ENCODE results near the gene RPL18. TPM values are rescaled to one million over a fixed set of nuclear protein-coding genes. Genes with fewer than 3 reads are reported as not detected.

RPL18 gene
- total and polyA plus RNA-seq, 9 of the 15 experiments (the other 6 are each of a cell fraction or from before 2014, with no cell fraction given) = 312 to 2,635 (median 1,653) TPM

DNA sequence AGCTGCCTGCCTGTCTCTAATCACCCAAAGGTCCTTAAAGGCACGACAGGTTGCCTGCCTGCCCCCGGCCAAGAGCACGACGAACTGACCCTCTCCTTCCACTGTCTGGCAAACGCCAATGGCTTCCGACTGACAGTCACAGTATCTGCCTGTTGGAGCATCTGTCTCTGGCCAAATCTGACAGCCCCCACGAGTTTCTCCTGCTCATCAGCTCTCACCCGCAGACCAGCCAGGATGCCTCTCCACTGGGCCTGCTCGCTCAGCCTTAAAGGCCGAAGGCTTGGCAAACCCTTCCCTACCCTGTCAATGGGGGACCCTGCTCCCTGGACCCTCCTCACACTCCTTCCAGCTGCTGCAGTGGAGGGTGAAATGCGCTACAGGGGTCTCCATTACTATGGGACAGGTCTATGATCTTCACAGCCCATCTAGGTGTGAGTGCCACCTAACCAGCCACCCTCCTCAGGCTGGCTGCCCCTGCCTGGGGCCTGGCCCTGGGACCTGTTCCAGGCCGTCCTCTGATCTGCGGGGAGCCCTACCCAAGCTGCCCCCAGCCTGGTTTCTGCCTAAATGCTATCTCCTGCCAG is 5.0 kb downstream of the RPL18 start (continued):
- TF ChIP-seq NR1H2 (CRISPR knock-in tag; IDR thresholded peaks at IDR 0.05) (no peak; the same call in 1 of the 2 replicates), MYBL2 (IDR thresholded peaks at IDR 0.05; ENCODE audit: low read depth) (no peak), MYBL2 (CRISPR knock-in tag; IDR thresholded peaks at IDR 0.05; ENCODE audit: borderline replicate concordance) (no peak), POLR2G (IDR thresholded peaks at IDR 0.05; ENCODE audit: low read depth, low read length) (peak; percentile 78), DIDO1 (tag; IDR thresholded peaks at IDR 0.05; ENCODE audit: low read depth) (no peak), CHD2 (IDR thresholded peaks at IDR 0.05; ENCODE audit: low read depth, low read length) (peak; percentile 25; the same call in 1 of the 2 replicates), SRF (CRISPR knock-in tag; IDR thresholded peaks at IDR 0.05) (no peak), POLR3A (IDR thresholded peaks at IDR 0.05; ENCODE audit: borderline replicate concordance, extremely low read depth, insufficient read depth, insufficient read length) (no peak), HNRNPH1 (optimal IDR thresholded peaks at IDR 0.05; ENCODE audit: low read depth, low read length) (no peak), HMGN3 (IDR thresholded peaks at IDR 0.05; ENCODE audit: borderline replicate concordance, extremely low read depth, insufficient read length, low read depth, low read length) (no peak), SMAD2 (IDR thresholded peaks at IDR 0.05; ENCODE audit: low read depth, low read length) (no peak), HEY1 (CRISPR knock-in tag; IDR thresholded peaks at IDR 0.05; ENCODE audit: borderline replicate concordance) (no peak), SLC30A9 (CRISPR knock-in tag; IDR thresholded peaks at IDR 0.05) (no peak), KLF13 (tag; IDR thresholded peaks at IDR 0.05; ENCODE audit: borderline replicate concordance, low read depth) (no peak), DPF2 (IDR thresholded peaks at IDR 0.05) (no peak), ZNF436 (CRISPR knock-in tag; IDR thresholded peaks at IDR 0.05) (no peak), ILF3 (IDR thresholded peaks at IDR 0.05; ENCODE audit: borderline replicate concordance) (no peak), ZKSCAN3 (CRISPR knock-in tag; IDR thresholded peaks at IDR 0.05) (no peak), ZNF253 (CRISPR knock-in tag; conservative IDR thresholded peaks at IDR 0.05) (0 out of 2 replicates have a peak, but pooled peaks have one; percentile 51), EP300 (IDR thresholded peaks at IDR 0.05; ENCODE audit: low read length) (no peak), ATF7 (IDR thresholded peaks at IDR 0.05) (no peak), ZNF764 (CRISPR knock-in tag; IDR thresholded peaks at IDR 0.05; ENCODE audit: low read depth) (no peak), ZNF75A (CRISPR knock-in tag; IDR thresholded peaks at IDR 0.05) (no peak), CBFA2T2 (conservative IDR thresholded peaks at IDR 0.05) (no peak)
- TF ChIP-seq, protein P1, sequence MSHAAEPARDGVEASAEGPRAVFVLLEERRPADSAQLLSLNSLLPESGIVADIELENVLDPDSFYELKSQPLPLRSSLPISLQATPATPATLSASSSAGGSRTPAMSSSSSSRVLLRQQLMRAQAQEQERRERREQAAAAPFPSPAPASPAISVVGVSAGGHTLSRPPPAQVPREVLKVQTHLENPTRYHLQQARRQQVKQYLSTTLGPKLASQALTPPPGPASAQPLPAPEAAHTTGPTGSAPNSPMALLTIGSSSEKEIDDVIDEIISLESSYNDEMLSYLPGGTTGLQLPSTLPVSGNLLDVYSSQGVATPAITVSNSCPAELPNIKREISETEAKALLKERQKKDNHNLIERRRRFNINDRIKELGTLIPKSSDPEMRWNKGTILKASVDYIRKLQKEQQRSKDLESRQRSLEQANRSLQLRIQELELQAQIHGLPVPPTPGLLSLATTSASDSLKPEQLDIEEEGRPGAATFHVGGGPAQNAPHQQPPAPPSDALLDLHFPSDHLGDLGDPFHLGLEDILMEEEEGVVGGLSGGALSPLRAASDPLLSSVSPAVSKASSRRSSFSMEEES (CRISPR knock-in tag; IDR thresholded peaks at IDR 0.05) = no peak
- TF ChIP-seq, protein P2, sequence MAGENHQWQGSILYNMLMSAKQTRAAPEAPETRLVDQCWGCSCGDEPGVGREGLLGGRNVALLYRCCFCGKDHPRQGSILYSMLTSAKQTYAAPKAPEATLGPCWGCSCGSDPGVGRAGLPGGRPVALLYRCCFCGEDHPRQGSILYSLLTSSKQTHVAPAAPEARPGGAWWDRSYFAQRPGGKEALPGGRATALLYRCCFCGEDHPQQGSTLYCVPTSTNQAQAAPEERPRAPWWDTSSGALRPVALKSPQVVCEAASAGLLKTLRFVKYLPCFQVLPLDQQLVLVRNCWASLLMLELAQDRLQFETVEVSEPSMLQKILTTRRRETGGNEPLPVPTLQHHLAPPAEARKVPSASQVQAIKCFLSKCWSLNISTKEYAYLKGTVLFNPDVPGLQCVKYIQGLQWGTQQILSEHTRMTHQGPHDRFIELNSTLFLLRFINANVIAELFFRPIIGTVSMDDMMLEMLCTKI (IDR thresholded peaks at IDR 0.05; ENCODE audit: partially characterized antibody) = no peak

Data from K562 (cell line).